Measurements from ENCODE around the gene WWOX.

WWOX gene

DNA sequence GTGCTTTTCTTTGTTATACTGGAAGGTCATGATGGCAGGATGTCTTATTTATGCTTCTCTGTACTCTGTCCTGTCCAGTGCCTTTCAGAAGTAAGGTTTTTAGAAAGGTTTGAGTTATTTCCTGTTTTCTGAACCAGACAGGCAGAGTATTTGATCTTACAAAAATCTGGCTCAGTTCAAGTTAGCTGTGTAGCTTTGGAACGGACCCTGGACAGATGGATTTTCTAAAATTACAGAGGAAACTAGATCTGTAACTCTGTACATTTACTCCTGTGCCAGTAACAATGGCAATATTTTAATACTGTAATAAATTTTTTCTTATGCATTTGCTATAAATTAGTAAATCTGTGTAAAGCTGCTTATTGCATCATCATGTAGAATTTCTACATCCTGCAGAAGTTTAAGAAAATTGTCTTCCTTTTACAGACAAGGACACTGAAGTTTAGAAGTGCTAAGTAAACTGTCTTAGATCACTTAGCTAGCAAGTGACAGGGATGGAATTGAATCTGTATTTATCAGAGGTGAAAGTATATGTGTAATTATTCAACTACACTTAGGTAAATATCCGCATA, 347.6 kb downstream of the WWOX start:
- Mint-ChIP-seq H3K4me1 (ENCODE audit: low read depth) (peaks cover 5% of the 10 kb centered on the region), H3K27ac (no peak overlapping the region), H3K36me3 (ENCODE audit: low read depth) (no peaks in the 10 kb centered on the region), H3K9me3 (no peaks in the 10 kb centered on the region), H3K4me3 (no peak overlapping the region), H3K27me3 (ENCODE audit: low read depth) (no peaks in the 10 kb centered on the region)

DNA sequence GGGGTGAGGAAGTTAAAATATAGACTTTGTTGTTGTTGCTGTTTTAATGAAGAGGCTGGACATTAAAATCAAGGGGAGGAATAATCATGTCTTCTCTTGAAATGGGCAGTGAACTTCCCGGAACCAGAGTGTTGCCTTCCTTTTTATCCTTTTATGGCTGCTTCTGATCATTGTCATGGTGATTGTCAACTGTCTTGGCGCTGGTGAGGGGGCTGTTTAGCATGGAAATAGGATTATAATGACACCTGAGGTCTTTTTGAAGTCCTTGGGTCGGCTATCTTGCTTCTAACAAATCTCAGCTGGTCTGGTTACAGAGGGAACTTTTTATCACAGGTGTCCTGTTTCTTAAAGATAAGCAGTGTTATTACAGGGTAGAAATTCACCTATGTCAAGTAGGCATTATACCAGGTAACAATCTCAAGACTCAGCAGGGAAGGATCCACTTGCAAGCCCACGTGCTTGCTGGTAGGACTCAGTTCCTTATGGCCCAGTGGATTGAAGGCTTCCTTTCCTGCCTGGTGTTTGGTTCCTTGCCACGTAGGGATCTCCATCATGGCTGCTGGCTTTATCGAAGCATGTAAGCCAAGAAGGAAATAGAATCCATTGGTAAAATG, 349.3 kb downstream of the WWOX start:
- Mint-ChIP-seq H3K4me1 (ENCODE audit: low read depth) (peaks cover 3% of the 10 kb centered on the region), H3K27ac (no peak overlapping the region), H3K4me3 (no peak overlapping the region), H3K27me3 (ENCODE audit: low read depth) (no peaks in the 10 kb centered on the region), H3K36me3 (ENCODE audit: low read depth) (no peaks in the 10 kb centered on the region), H3K9me3 (no peaks in the 10 kb centered on the region)

DNA sequence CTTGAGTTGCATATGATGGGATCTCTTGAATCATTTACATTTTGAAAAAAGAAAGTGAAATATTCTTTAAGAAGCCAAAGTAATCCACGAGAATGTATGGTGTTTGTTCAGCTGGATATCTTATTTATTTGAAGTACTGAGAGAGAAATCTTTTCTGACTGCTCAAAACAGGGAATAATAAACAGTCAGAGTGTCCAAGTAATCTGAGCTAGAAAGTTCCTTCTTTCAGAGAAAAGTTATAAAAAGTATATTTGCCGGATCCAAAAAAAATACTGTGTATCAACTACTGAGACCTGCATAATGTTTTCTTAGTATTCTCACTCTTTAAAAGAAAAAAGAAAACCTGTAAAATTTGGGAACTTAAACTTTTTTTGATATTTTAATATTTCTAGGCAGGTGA, 350.8 kb downstream of the WWOX start:
- no peaks in the 10 kb centered on the region for H3K4me1 Mint-ChIP-seq (ENCODE audit: low read depth)
- no peaks in the 10 kb centered on the region for H3K36me3 Mint-ChIP-seq (ENCODE audit: low read depth)
- no peaks in the 10 kb centered on the region for H3K9me3 Mint-ChIP-seq
- no peak overlapping the region for H3K4me3 Mint-ChIP-seq
- no peak overlapping the region for H3K27ac Mint-ChIP-seq
- H3K27me3 Mint-ChIP-seq (ENCODE audit: low read depth), result no peaks in the 10 kb centered on the region

DNA sequence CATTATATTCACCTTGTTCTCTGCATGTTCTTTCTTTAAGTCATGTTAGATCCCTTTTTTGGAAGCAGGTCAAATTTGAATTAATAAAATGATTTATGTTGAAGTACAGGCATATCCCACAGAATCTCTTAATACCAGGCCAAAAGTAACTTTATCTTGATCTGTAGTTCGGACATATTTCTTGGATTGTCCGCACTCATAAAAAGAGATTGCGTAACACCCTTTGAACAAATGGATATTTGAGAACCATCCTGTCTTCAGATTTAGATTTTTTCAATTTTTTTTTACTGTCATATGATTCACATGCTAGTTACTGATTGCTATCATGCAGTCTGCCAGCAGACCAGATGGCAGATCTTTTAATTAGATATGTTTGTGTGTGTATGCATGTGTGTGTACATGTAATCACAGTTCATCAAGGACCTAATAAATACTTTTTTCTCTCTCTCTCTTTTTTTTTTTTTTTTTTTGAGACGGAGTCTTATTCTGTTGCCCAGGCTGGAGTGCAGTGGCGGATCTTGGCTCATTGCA, 352.6 kb downstream of the WWOX start:
- Mint-ChIP-seq H3K27me3 (ENCODE audit: low read depth) (no peaks in the 10 kb centered on the region), H3K36me3 (ENCODE audit: low read depth) (no peaks in the 10 kb centered on the region), H3K4me3 (no peak overlapping the region), H3K9me3 (no peaks in the 10 kb centered on the region), H3K4me1 (ENCODE audit: low read depth) (no peaks in the 10 kb centered on the region), H3K27ac (no peak overlapping the region)

GRCh38 chr16:78455861-78456260, 356.4 kb downstream of the WWOX start:
- Mint-ChIP-seq H3K4me3 (no peak overlapping the region), H3K9me3 (no peaks in the 10 kb centered on the region), H3K4me1 (ENCODE audit: low read depth) (no peaks in the 10 kb centered on the region), H3K36me3 (ENCODE audit: low read depth) (no peaks in the 10 kb centered on the region), H3K27ac (no peak overlapping the region), H3K27me3 (ENCODE audit: low read depth) (no peaks in the 10 kb centered on the region)

- Mint-ChIP-seq H3K4me1 (ENCODE audit: low read depth) (no peaks in the 10 kb centered on the region), H3K27ac (no peak overlapping the region), H3K9me3 (no peaks in the 10 kb centered on the region), H3K36me3 (ENCODE audit: low read depth) (no peaks in the 10 kb centered on the region), H3K4me3 (no peak overlapping the region), H3K27me3 (ENCODE audit: low read depth) (no peaks in the 10 kb centered on the region)
Observed at GRCh38 chr16:78458588-78458987, 359.1 kb downstream of the WWOX start.

DNA sequence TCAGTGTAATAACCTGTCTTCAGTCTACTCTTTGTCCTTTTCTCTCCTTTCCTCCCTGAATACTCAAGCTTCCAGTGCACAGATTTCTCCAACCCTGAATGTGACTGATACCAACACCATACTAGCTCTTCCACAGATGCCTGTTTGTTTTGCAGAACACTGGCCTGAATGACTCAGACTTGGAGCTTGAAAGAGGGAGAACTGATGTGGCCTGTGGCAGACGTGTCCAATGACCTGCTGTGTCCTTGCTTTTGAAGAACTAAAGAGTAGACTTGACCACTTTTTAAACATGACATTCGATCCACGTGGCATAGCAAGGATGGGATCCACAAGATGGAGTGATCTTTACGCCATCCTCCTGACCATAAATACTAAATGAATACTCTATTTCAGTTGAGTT, 361.0 kb downstream of the WWOX start:
- H3K9me3 Mint-ChIP-seq, result no peaks in the 10 kb centered on the region
- H3K36me3 Mint-ChIP-seq (ENCODE audit: low read depth), result no peaks in the 10 kb centered on the region
- no peak overlapping the region for H3K4me3 Mint-ChIP-seq
- H3K27ac Mint-ChIP-seq, result no peak overlapping the region
- no peaks in the 10 kb centered on the region for H3K27me3 Mint-ChIP-seq (ENCODE audit: low read depth)
- no peaks in the 10 kb centered on the region for H3K4me1 Mint-ChIP-seq (ENCODE audit: low read depth)

- Mint-ChIP-seq H3K27ac (no peak overlapping the region), H3K4me3 (no peak overlapping the region), H3K4me1 (ENCODE audit: low read depth) (no peaks in the 10 kb centered on the region)
Observed at GRCh38 chr16:78461087-78461486, 361.6 kb downstream of the WWOX start.

DNA sequence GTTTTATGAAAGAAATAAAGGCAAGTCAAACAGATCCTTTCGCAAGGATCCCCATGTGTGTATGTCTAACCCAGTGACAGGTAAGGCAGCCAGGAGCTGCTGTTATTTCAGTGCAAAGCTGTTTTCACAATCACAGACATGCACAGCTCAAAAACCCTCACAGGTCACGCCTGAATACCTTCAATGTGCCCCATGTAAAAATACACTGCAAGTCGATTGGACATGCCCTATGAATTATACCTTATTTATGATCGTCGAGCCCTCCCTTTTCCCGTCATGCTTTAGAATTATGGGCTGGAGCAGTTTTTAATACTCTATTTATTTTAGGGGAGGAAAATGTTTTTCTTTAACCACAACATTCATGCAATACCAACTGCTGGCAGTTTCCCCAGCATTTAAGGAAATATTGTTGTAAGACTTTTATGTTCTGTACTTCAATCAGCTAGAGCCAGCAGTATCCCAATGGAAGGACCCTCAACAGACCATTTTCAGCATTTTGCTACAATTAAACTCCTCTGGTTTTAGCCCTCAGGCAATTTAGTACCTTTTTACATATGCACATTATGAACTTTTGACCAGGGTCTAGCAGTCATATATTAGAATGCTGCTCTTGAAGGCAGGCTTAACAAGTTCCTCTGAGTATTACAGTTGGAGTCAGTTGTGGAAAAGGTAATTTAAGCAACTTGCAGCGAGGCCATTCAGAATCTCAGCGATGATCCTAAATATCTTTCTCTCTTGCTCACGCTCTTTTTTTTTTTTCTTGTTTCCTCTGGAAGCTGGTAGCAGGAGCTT, 362.2 kb downstream of the WWOX start:
- H3K4me1 Mint-ChIP-seq (ENCODE audit: low read depth), result no peaks in the 10 kb centered on the region
- no peaks in the 10 kb centered on the region for H3K36me3 Mint-ChIP-seq (ENCODE audit: low read depth)
- no peaks in the 10 kb centered on the region for H3K27me3 Mint-ChIP-seq (ENCODE audit: low read depth)
- no peak overlapping the region for H3K27ac Mint-ChIP-seq
- H3K9me3 Mint-ChIP-seq, result no peaks in the 10 kb centered on the region
- no peak overlapping the region for H3K4me3 Mint-ChIP-seq

More at GRCh38 chr16:78461087-78461486, 361.6 kb downstream of the WWOX start:
- no peaks in the 10 kb centered on the region for H3K9me3 Mint-ChIP-seq
- H3K27me3 Mint-ChIP-seq (ENCODE audit: low read depth), result no peaks in the 10 kb centered on the region
- H3K36me3 Mint-ChIP-seq (ENCODE audit: low read depth), result no peaks in the 10 kb centered on the region

GRCh38 chr16:78462288-78463208, 363.1 kb downstream of the WWOX start:
- Mint-ChIP-seq H3K4me1 (ENCODE audit: low read depth) (no peaks in the 10 kb centered on the region), H3K27ac (no peak overlapping the region), H3K4me3 (no peak overlapping the region), H3K9me3 (no peaks in the 10 kb centered on the region), H3K27me3 (ENCODE audit: low read depth) (no peaks in the 10 kb centered on the region), H3K36me3 (ENCODE audit: low read depth) (no peaks in the 10 kb centered on the region)

GRCh38 chr16:78463591-78463990, 364.1 kb downstream of the WWOX start:
- Mint-ChIP-seq H3K27me3 (ENCODE audit: low read depth) (no peaks in the 10 kb centered on the region), H3K36me3 (ENCODE audit: low read depth) (no peaks in the 10 kb centered on the region), H3K4me3 (no peak overlapping the region)

DNA sequence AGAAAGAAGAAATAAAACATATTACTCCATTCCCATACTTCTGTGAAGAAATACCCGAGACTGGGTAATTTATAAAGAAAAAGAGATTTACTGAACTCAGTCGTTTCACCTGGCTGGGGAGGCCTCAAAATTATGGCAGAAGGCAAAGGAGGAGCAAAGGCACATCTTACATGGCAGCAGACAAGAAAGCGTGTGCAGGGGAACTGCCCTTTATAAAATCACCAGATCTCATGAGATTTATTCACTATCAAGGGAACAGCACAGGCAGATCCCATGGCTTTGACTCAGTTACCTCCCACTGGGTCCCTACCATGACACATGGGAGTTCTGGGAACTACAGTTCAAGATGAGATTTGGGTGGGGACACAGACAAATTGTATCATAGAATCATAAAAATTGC, 365.4 kb downstream of the WWOX start:
- H3K36me3 Mint-ChIP-seq (ENCODE audit: low read depth), result no peaks in the 10 kb centered on the region
- H3K4me1 Mint-ChIP-seq (ENCODE audit: low read depth), result no peaks in the 10 kb centered on the region
- H3K9me3 Mint-ChIP-seq, result no peaks in the 10 kb centered on the region
- H3K27ac Mint-ChIP-seq, result no peak overlapping the region
- H3K4me3 Mint-ChIP-seq, result no peak overlapping the region
- H3K27me3 Mint-ChIP-seq (ENCODE audit: low read depth), result no peaks in the 10 kb centered on the region

More at GRCh38 chr16:78463591-78463990, 364.1 kb downstream of the WWOX start:
- Mint-ChIP-seq H3K9me3 (no peaks in the 10 kb centered on the region), H3K4me1 (ENCODE audit: low read depth) (no peaks in the 10 kb centered on the region), H3K27ac (no peak overlapping the region)

- Mint-ChIP-seq H3K4me3 (no peak overlapping the region), H3K36me3 (ENCODE audit: low read depth) (no peaks in the 10 kb centered on the region)
Observed at GRCh38 chr16:78465730-78466129, 366.3 kb downstream of the WWOX start.

DNA sequence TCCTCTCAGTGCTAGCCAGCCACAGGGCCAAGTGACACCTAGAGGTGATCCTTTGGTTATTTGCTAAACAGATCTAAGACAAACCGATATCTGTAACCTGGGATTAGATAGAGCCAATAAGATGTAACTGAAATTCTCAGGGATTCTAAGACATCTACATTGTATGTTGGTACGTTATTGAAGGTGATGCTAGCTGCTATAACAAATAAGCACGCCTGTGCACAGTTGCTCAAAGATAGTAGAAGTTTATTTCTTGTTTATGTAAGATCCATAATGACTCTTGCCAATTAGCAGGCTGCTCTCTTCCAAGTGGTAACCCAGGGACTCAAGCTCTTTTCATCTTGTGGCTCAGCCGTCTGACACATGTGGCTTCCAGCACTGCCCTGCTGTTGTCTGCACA, 370.3 kb downstream of the WWOX start:
- no peak overlapping the region for H3K27ac Mint-ChIP-seq

More at GRCh38 chr16:78465730-78466129, 366.3 kb downstream of the WWOX start:
- Mint-ChIP-seq H3K9me3 (no peaks in the 10 kb centered on the region), H3K27me3 (ENCODE audit: low read depth) (no peaks in the 10 kb centered on the region), H3K27ac (no peak overlapping the region), H3K4me1 (ENCODE audit: low read depth) (no peaks in the 10 kb centered on the region)

More for the DNA sequence above, 370.3 kb downstream of the WWOX start:
- Mint-ChIP-seq H3K36me3 (ENCODE audit: low read depth) (no peaks in the 10 kb centered on the region), H3K4me1 (ENCODE audit: low read depth) (no peaks in the 10 kb centered on the region), H3K9me3 (no peaks in the 10 kb centered on the region), H3K27me3 (ENCODE audit: low read depth) (no peaks in the 10 kb centered on the region), H3K4me3 (no peak overlapping the region)
